OCI-LY7 (cell line): ENCODE data around the gene PGLYRP2.

Source experiments
- EZH2phosphoT487 ChIP-seq: fragments of 200-600 bp; sonication (generic); IDR thresholded peaks from 2 replicates; pipeline ENCODE4 v1.6.1; 2018; ENCODE audit warnings: low read depth, borderline replicate concordance, mild to moderate bottlenecking, mixed run types, antibody characterized with exemption, low read length, moderate library complexity, mixed read lengths
- TF ChIP-seq, protein P1 (sequence below): fragments of 200-600 bp; sonication (generic); conservative IDR thresholded peaks from 2 replicates; pipeline ENCODE4 v1.5.1; 2014; ENCODE audit warnings: mild to moderate bottlenecking, antibody characterized with exemption, low read length, moderate library complexity, mixed read lengths

DNA sequence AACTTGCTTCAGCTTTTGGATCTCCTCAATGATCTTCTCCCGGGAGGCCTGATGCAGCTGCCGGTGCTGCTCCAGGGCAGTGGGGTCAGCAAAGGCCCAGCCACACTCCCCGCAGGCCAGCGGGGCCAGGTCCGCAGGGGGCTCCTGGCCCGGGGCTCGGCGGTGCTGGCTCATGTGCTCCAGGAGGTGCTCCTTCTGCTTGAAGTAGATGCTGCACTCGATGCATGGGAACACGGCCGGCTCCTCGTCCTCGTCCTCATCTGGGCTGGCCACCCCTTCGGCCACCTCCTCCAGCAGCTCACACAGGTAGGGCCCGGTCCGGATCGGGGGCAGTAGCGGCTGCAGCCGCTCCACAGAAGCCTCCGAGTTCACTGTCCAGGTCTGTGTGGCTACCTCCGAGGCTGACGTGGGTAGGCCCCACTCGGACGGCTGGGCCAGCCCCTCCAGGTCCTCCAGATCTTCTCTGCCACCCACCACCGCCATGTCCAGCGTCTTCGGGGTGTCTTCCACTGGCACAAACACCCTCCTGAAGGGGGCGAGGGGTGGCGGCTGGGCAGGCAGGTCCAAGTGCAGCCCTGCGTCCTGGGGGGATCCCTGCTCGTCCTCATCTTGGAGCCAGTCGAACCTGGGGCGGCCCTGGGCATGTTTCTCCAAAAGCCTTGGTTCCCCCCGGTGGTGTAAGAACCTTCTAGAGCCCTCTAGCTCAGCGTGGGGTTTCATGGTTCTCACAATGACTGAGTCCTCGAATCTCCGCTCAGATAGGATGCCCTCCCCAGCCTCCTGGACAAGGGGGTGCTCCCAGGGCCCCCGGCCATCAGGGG is 39.3 kb downstream of the PGLYRP2 start:
- TF ChIP-seq, protein P1, sequence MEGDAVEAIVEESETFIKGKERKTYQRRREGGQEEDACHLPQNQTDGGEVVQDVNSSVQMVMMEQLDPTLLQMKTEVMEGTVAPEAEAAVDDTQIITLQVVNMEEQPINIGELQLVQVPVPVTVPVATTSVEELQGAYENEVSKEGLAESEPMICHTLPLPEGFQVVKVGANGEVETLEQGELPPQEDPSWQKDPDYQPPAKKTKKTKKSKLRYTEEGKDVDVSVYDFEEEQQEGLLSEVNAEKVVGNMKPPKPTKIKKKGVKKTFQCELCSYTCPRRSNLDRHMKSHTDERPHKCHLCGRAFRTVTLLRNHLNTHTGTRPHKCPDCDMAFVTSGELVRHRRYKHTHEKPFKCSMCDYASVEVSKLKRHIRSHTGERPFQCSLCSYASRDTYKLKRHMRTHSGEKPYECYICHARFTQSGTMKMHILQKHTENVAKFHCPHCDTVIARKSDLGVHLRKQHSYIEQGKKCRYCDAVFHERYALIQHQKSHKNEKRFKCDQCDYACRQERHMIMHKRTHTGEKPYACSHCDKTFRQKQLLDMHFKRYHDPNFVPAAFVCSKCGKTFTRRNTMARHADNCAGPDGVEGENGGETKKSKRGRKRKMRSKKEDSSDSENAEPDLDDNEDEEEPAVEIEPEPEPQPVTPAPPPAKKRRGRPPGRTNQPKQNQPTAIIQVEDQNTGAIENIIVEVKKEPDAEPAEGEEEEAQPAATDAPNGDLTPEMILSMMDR, result no peak
- no peak for TF ChIP-seq EZH2phosphoT487
